ENCODE measurements around the gene SORBS1.
A peak's percentile ranks its signal among the peaks of the same experiment; 100 is the strongest.
"Not testable (repeated sequence)": the region's sequence is repeated elsewhere in the genome, so short reads cannot be mapped to it uniquely, and the experiment has no call there.

Gene SORBS1

GRCh38 chr10:95388539-95388938 lies 172.6 kb downstream of the SORBS1 start:
- DNase-seq (ENCODE audit: low read depth) = no peak

GRCh38 chr10:95388109-95388471 lies 173.1 kb downstream of the SORBS1 start:
- DNase-seq (ENCODE audit: low read depth) = no peak

- no peak for DNase-seq (ENCODE audit: low read depth)
Measured at GRCh38 chr10:95384011-95384704, 177.0 kb downstream of the SORBS1 start.

GRCh38 chr10:95382596-95382995 lies 178.6 kb downstream of the SORBS1 start:
- no peak for DNase-seq (ENCODE audit: low read depth)

GRCh38 chr10:95382174-95382573 lies 179.0 kb downstream of the SORBS1 start:
- no peak for DNase-seq (ENCODE audit: low read depth)

GRCh38 chr10:95377950-95378349 lies 183.2 kb downstream of the SORBS1 start:
- DNase-seq (ENCODE audit: low read depth) = no peak

GRCh38 chr10:95375418-95375817 lies 185.8 kb downstream of the SORBS1 start:
- DNase-seq (ENCODE audit: low read depth) = no peak

GRCh38 chr10:95374597-95375209 lies 186.5 kb downstream of the SORBS1 start:
- DNase-seq (ENCODE audit: low read depth) = peak; percentile 9

- no peak for DNase-seq (ENCODE audit: low read depth)
Measured at GRCh38 chr10:95373660-95374059, 187.5 kb downstream of the SORBS1 start.

- no peak for DNase-seq (ENCODE audit: low read depth)
Measured at GRCh38 chr10:95364342-95364741, 196.8 kb downstream of the SORBS1 start.

GRCh38 chr10:95363303-95363912 lies 197.8 kb downstream of the SORBS1 start:
- DNase-seq (ENCODE audit: low read depth) = peak; percentile 22

GRCh38 chr10:95360122-95360714 lies 201.0 kb downstream of the SORBS1 start:
- DNase-seq (ENCODE audit: low read depth) = no peak

- DNase-seq (ENCODE audit: low read depth) = no peak
Measured at GRCh38 chr10:95359466-95359865, 201.7 kb downstream of the SORBS1 start.

- DNase-seq (ENCODE audit: low read depth) = no peak
Measured at GRCh38 chr10:95356190-95356955, 204.8 kb downstream of the SORBS1 start.

GRCh38 chr10:95355301-95355700 lies 205.9 kb downstream of the SORBS1 start:
- no peak for DNase-seq (ENCODE audit: low read depth)

GRCh38 chr10:95354110-95354509 lies 207.1 kb downstream of the SORBS1 start:
- no peak for DNase-seq (ENCODE audit: low read depth)

GRCh38 chr10:95353123-95353522 lies 208.0 kb downstream of the SORBS1 start:
- DNase-seq (ENCODE audit: low read depth) = no peak

GRCh38 chr10:95352684-95353083 lies 208.5 kb downstream of the SORBS1 start:
- no peak for DNase-seq (ENCODE audit: low read depth)

- DNase-seq (ENCODE audit: low read depth) = no peak
Measured at GRCh38 chr10:95350830-95351228, 210.3 kb downstream of the SORBS1 start.

GRCh38 chr10:95350219-95350829 lies 210.8 kb downstream of the SORBS1 start:
- no peak for DNase-seq (ENCODE audit: low read depth)

GRCh38 chr10:95347402-95347766 lies 213.8 kb downstream of the SORBS1 start:
- DNase-seq (ENCODE audit: low read depth) = not testable (repeated sequence)

All from stimulated activated CD4-positive, alpha-beta T cell treated with anti-CD3 and anti-CD28 coated beads, Interleukin-2, amount 100 ng/mL, for 4 hours (primary cell).